ENCODE data around the gene RNF151. TPM values are rescaled to one million over a fixed set of nuclear protein-coding genes. Genes with fewer than 3 reads are reported as not detected.

RNF151 gene
- total RNA-seq, 6 experiments from 2014 or later, result not detected

DNA sequence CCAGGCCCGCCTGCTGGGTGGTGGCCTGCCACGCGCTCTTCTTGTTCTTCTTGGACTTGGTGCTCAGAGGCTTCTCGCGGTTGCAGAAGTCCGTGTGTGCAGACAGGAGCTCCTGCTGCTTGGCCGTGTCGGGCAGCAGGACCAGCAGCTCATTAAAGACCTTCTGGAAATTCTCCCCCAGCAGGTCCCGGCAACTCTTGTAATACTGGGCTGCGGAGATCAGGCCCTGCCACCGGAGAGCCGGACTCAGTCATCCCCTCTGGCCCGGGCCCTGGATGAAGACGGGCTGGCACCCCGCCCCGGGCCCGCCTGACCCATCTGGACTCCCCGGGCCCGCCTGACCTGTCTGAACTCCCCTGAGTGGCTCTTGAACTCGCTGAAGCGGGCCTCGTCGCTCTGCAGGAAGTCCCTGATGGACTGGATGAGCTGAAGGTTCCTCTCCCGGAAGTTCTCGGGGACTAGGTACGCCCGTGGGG is 31.7 kb downstream of the RNF151 start:
- Mint-ChIP-seq H3K4me1 (ENCODE audit: low read depth) (peaks cover 14% of the 10 kb centered on the region; the same call in 1 of the 2 replicates), H3K27me3 (ENCODE audit: insufficient read depth) (no peaks in the 10 kb centered on the region), H3K36me3 (ENCODE audit: low read depth) (peaks cover 10% of the 10 kb centered on the region; the same call in 1 of the 2 replicates), H3K9me3 (no peaks in the 10 kb centered on the region), H3K4me3 (no peak overlapping the region), H3K27ac (peak overlapping the region; percentile 43; the same call in 1 of the 2 replicates)
- TF ChIP-seq, protein P1, sequence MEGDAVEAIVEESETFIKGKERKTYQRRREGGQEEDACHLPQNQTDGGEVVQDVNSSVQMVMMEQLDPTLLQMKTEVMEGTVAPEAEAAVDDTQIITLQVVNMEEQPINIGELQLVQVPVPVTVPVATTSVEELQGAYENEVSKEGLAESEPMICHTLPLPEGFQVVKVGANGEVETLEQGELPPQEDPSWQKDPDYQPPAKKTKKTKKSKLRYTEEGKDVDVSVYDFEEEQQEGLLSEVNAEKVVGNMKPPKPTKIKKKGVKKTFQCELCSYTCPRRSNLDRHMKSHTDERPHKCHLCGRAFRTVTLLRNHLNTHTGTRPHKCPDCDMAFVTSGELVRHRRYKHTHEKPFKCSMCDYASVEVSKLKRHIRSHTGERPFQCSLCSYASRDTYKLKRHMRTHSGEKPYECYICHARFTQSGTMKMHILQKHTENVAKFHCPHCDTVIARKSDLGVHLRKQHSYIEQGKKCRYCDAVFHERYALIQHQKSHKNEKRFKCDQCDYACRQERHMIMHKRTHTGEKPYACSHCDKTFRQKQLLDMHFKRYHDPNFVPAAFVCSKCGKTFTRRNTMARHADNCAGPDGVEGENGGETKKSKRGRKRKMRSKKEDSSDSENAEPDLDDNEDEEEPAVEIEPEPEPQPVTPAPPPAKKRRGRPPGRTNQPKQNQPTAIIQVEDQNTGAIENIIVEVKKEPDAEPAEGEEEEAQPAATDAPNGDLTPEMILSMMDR (IDR thresholded peaks at IDR 0.05), result no peak
- no peak for DNase-seq

DNA sequence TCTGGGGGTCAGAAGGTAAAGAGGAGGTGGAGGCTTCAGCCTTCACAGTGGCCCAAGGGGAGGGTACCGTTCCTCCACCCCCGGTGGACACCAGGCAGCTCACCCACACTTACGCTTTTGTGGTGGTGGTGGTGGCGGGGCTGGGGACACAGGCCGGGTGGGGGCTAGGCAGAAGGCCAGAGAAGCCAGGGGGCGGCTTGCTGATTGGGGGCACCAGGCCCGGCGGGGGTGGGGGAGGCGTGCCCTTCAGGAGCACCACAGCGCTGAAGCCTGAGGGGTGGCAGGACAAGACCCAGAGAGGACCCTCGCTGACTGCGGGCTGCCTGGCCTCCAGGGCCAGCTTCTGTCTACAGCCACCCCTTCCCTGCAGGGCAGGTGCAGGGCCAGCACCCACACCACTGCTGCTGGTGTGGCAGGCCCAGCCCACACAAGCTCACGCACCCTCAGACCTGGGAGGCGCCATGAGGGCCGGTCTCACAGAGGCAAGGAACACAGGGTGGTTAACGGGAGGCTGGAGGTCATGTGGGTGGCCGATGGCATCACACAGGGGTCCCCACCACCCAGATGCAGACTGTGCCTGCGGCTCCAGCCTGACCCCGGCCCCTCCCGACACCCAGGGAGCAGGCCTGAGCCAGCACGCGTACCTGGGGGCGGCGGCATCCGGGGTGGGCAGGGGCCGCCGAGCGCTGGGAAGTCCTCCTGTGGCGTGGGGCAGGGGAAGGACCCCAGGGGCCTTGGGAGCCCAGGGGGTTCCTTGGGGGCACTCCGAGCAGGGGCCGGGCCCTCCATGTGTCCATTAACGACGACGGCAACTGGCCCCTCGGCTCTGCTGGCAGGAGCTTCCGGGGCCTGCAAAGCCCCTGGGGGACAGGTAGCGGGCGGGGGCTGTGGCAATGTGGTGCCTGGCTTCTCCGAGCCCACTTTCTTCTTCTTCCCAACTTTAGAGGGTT is 32.5 kb downstream of the RNF151 start:
- Mint-ChIP-seq H3K27me3 (ENCODE audit: insufficient read depth) (no peaks in the 10 kb centered on the region), H3K4me1 (ENCODE audit: low read depth) (peaks cover 14% of the 10 kb centered on the region; the same call in 1 of the 2 replicates), H3K4me3 (no peak overlapping the region), H3K9me3 (no peaks in the 10 kb centered on the region), H3K36me3 (ENCODE audit: low read depth) (peaks cover 10% of the 10 kb centered on the region; the same call in 1 of the 2 replicates), H3K27ac (no peak overlapping the region)
- DNase-seq, result no peak
- TF ChIP-seq, protein P1 (IDR thresholded peaks at IDR 0.05), result no peak

DNA sequence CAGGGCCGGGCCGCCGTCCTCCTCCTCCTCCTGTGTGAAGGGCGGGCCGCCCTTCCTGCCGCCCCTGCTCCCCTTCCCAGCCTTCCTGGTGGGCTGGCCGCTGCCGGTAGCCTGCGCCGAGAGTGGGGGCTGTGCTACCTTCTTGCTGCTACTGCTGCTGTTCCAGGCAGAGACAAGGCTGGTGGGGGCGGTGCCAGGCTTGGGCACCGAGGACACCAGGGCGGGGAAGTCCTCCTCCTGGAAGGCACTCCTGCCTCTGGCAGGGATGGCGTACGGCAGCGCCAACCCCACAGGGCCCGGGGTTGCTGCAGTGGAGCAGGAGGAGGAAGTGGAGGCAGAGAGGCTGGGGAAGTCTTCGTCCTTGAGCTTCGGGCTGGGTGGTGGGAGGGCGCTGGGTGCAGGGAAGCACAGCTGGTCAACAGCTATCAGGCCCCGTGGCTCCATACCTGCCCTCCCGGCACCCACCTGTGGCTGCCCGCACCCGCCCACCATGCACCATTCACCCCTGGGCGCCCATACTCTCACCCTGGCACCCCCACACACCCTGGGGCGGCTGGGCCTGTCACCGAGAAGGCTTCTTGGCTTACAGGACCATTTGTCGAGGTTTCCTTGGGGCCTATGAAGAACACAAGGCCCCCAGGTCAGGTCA is 33.3 kb downstream of the RNF151 start:
- TF ChIP-seq, protein P1 (IDR thresholded peaks at IDR 0.05), result no peak
- Mint-ChIP-seq H3K36me3 (ENCODE audit: low read depth) (peaks cover 10% of the 10 kb centered on the region; the same call in 1 of the 2 replicates), H3K4me1 (ENCODE audit: low read depth) (peaks cover 14% of the 10 kb centered on the region; the same call in 1 of the 2 replicates), H3K27ac (no peak overlapping the region), H3K9me3 (no peaks in the 10 kb centered on the region), H3K4me3 (no peak overlapping the region), H3K27me3 (ENCODE audit: insufficient read depth) (no peaks in the 10 kb centered on the region)
- DNase-seq, result no peak

DNA sequence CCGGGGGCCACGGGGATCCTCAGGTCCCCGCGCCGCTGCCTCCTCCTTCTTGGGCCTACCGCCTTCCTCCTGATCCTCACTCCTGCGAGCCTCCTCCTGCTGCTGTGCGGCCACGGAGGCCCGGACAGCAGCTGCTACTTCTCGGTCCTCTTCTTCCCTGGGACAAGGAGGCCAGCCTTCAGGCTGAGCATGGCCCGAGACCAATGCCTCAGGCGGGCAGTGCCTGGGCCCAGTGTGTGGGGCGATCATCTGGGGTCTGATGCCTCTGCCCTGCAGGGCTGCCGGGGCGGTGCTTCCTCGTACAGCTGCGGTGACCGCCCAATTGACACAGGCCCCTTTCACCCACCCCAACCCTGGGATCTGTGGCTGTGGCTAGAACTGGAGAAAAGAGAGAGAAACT is 34.4 kb downstream of the RNF151 start:
- TF ChIP-seq, protein P1 (IDR thresholded peaks at IDR 0.05), result no peak
- no peak for DNase-seq
- Mint-ChIP-seq H3K36me3 (ENCODE audit: low read depth) (peaks cover 5% of the 10 kb centered on the region; the same call in 1 of the 2 replicates), H3K27me3 (ENCODE audit: insufficient read depth) (no peaks in the 10 kb centered on the region), H3K9me3 (no peaks in the 10 kb centered on the region), H3K4me3 (no peak overlapping the region), H3K4me1 (ENCODE audit: low read depth) (peaks cover 14% of the 10 kb centered on the region; the same call in 1 of the 2 replicates), H3K27ac (no peak overlapping the region)

DNA sequence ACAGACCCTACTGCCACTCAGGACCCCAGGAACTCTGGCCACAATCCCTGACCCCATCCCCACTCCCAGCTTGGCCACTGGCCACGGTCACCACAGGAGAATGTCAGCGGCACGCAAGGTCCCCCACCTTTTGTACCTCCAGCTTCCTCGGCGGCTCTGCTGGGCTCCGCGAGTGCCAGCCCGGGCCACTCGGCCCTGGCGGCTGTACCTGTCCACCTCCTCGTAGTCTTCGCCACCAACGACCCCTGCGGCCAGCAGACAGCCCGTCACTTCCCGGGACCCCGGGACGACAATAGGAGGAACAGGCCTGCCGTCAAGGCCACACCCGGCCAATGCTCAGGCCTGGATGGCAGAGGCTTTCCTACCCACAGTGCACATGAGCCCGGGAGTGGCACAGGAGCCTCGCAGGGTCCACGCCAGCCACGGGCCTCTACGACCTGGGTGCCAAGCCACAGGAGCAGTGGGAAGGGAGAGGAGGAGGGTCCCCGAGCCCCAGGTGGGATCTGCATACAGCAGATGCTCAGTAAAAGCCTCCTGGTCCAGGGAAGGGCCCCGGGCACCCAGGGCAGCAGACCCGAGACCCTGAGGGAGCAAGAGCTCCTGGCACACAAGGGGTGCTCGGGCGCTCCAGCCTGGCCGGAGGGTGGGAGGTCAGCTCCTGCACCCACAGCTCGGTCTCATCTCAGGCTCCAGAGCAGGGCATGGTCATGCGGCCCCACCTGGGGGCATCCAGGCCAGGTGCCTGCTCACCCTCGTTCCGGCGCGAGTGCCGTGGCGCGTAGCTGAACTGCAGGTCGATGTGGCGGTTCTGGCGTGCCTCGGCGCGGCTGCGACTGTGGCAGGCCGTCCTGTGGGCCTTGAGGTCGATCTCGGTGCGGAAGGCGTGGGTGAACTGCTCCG is 35.0 kb downstream of the RNF151 start:
- no peaks in the 10 kb centered on the region for H3K9me3 Mint-ChIP-seq
- no peak for DNase-seq
- H3K4me1 Mint-ChIP-seq (ENCODE audit: low read depth), result peaks cover 14% of the 10 kb centered on the region; the same call in 1 of the 2 replicates
- TF ChIP-seq, protein P1 (IDR thresholded peaks at IDR 0.05), result no peak
- peaks cover 5% of the 10 kb centered on the region; the same call in 1 of the 2 replicates for H3K36me3 Mint-ChIP-seq (ENCODE audit: low read depth)
- no peaks in the 10 kb centered on the region for H3K27me3 Mint-ChIP-seq (ENCODE audit: insufficient read depth)
- no peak overlapping the region for H3K4me3 Mint-ChIP-seq
- no peak overlapping the region for H3K27ac Mint-ChIP-seq

Data from HFFc6 (cell line).